GM19238 (cell line): Measurements from ENCODE around the gene KCTD3.

Source experiments
- DNase-seq: peaks from one replicate; pipeline ENCODE4 v3.0.0; 2011; ENCODE audit warnings: low spot score; ENCODE audit not compliant: insufficient read length

KCTD3 gene

DNA sequence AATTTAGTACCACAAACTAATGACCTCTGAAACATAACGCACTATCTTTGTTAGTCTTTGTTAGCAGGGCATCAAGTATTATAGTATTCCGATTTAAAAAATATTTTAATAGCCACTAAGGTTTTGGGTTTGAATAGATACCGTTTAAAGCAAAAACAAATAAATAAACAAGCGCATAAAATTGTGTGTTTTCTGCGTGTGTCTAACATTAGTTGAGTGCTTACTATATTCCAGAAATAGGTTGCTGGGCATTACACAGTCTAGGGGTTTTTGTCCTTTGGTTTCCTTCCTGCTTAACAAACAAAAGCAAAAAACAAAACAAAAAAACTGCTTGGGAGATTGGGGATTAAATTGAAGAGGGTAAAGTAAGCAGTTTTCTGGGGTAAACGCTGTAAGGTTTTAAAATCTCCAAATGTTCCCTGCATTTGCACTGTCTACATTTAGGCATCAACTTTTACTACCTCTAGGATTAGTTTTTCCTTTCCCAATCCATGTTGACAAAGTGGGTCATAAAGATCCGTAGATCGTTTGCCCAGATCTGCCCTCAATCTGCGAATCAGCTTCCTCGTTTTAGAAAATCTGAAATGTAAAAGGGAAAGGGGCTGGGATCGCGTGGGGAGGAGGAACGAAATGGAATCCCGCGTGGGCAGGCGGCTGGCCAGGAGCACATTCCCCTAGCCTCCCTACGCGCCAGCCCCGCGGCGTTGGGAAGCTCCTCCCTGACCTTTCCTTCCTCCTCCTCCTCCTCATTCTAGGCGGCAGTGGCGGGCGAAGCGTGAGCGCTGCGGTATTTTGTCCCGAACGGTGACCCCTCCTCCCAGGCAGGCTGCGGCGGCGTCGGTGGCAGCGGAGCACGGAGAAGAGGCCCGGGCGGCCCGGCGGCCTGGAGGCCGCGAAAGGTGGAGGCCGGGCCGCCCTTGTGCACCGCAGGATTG is at the start of gene KCTD3:
Gene KCTD3 (plus strand): TSS at position 749 of the 935 bp plus-strand sequence. CDS start 382 bp downstream, outside the sequence.
- peak; percentile 8 for DNase-seq

GRCh38 chr1:215517441-215517891 is 49.6 kb upstream of the KCTD3 start:
- DNase-seq = no peak

- no peak for DNase-seq
Measured at GRCh38 chr1:215518594-215518993, 48.5 kb upstream of the KCTD3 start.

DNA sequence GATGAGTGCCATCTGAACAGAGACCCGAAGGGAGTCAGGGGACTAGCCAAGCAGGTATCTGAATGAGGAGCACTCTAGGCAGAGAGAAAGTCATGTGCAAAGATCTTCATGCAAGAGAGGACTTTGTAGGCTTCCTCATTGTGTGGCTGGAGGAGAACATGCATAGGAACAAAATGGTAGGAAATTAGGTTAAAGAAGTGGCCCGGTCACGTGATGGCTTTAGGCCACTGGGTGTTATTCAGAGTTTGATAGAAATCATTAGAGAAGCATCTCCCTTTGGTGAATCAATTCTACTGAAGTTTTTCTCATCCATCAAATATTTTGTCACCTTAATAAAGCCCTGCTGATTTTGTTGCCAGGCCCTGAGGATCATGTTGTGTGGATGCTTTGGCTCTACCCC is 45.8 kb upstream of the KCTD3 start:
- no peak for DNase-seq

- no peak for DNase-seq
Measured at GRCh38 chr1:215523128-215523861, 43.8 kb upstream of the KCTD3 start.

DNA sequence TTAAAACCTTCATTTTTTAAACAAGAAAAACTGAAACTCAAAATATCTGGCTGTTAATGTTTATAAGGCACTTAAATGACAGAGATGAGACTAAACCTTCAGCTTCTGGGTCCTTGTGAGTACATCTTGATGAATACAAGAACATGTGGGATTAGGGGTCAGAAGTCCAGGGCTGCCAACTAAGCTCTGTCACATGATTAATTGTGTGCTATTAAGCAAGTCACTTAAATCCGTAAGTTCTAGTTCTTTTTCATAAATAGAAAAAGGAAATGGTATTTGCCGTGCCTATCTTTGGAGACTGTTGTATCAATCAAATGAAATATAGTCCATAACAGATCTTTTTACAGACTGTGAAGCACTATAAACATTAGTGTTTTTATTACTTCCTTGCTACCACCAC is 43.2 kb upstream of the KCTD3 start:
- no peak for DNase-seq

DNA sequence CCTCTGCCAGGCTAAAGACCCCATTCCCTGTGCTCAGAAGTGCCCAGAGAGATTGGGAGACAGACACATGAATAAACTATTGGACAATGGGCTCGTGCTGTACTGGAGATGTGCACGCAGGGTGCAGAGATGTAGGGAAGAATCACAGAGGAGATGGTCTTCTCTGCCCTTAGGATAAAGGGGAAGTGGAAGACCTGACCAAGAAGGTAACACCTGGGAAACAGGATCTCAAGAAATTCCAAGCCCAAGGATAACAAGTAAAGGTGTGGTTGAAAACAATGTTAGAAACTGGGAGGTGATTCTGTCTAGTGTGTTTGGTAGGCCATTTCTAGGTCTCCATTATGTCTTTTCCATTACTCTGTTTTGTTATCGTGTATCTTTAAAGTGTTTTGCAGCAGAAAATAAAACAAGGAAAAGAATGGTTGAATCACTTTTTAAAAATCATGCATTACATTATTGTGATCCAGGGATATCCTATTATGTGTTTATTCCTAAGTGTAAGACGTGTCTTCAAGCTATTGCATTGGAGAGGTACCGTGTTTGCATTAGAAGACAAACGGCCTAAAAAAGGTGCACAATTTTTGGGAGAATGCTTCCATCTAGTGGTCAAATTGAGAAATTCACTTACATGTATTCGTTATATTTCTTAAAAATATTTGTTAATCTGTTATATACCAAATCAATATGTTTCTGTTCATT is 40.8 kb upstream of the KCTD3 start:
- no peak for DNase-seq

GRCh38 chr1:215526846-215527151 is 40.3 kb upstream of the KCTD3 start:
- DNase-seq = no peak

DNA sequence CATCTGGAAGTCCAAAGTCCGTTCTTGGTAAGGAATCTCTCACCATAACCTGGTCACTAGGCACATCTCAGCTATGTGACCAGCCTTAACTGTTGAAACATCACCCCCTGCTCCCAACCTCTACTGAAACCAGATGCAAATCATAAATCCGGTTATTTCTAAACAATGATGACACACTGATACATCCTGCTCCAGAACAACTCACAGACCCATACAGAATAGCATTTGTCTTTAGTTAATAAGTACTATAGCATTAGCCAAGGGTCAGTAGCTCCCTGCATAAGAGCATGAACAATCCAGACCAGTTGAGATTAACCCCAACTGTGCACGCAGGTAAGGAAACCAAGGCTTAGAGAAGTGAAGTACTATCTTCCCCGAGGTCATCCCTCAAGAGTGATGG is 38.0 kb upstream of the KCTD3 start:
- DNase-seq = no peak

DNA sequence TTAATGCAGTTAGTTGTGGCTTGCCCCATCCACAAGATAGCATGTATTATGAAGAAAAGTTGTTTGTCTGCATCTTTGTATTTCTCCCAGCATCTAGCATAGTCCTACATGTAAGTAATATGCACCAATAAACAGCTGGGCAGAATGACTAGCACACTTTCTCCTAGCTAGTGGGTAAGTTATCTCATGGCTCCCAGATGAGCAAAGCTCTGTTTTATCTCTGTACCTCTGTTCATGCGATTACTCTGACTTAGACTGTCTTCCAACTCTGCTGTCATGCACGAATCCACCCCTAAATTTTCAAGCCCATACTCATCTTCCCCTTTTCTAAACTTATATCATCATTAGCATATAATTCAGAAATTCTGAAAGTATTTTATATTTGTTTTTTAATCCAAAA is 37.5 kb upstream of the KCTD3 start:
- DNase-seq = no peak

DNA sequence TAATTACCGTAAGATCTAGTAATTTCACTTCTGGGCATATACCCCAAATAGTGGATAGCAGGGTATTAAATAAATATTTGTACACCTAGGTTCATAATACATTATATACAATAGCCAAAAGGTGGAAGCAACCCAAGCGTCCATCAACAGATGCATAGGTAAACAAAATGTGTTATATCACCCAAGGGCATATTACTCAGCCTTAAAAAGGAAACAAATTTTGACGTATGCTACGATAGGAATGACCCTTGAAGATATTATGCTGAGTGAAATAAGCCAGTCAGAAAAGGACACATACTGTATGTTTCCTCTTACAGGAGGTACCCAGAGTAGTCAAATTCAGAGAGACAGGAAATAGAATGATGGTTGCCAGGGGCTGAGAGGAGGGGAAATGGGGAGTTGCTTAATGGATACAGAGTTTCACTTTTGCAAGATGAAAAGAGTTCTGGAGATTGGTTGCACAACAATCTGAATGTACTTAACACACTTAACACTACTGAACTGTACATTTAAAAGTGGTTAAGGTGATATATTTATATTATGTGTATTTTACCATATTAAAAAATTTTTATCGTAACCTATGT is 36.6 kb upstream of the KCTD3 start:
- no peak for DNase-seq

DNA sequence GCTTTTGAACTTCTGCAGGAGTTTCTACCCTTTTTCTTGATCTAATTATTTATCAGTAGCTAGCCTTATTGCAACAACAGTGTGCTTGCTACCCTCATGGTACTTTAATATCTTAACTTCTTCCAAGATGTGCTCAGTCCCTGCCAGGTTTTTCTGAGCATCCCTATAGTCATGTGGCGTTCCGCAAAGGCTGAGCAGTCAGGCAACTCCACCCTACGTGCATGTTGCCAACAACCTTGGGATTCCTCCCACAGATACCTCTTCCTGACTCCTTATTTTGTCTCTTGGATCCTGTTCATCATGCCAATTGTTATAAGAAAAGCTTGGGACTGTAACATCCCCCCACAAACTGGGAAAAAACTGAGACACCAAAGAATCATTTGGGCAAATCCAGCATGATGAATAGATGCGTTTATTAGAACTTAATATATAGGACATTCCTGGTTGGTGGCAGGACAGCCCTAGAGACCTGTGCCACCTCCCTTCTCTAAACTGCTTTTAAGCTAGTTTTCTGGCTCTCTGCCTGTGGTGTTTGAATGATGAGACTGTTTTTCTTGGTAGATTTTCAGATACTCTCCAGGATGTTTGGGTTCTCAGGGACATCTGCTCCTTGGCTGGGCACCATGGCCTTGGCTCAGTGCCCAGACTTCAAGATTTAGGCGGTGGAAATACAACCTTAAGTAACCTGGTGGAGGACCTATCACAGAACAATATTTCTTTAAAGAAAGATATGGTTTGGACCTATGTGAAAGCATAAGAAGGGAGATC is 27.1 kb upstream of the KCTD3 start:
- no peak for DNase-seq

- no peak for DNase-seq
Measured at GRCh38 chr1:215542301-215542700, 24.8 kb upstream of the KCTD3 start.

GRCh38 chr1:215543191-215543606 is 23.9 kb upstream of the KCTD3 start:
- no peak for DNase-seq

DNA sequence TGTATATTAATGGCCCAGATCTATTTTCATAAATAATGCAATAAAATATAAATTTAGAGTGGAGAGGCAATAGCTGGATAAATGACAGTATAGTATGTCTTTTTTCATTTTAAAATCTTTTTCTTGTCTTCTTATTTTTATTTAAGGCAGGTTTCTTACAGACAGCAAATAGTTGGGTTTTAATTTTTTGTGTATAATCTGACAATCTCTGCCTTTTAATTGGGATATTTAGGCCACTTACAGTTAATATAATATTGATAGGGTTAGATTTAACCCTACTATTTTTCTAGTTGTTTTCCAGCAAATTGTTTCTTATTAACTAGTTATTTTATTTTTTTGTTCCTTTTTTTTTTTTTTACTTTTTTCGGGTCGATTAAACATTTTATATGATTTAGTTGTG is 23.3 kb upstream of the KCTD3 start:
- no peak for DNase-seq

- no peak for DNase-seq
Measured at GRCh38 chr1:215544566-215544965, 22.5 kb upstream of the KCTD3 start.

DNA sequence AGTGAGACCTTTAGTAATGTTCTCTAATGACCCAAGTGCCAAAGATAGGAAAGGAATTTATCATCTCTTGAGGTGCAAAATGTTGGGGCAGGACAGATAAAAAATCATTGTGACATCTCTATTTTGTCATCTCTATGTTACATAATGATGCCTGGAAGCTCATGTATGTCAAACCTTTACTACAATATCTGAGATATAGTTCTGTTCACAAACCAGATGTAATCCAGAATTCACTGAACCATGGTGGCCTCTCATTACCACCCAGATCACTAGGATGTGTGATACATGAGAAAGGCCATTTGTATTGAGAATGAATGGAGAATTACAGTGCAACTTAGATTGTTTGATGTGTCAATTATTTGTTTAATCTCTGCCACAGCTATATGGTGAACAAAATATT is 22.0 kb upstream of the KCTD3 start:
- DNase-seq = no peak

DNA sequence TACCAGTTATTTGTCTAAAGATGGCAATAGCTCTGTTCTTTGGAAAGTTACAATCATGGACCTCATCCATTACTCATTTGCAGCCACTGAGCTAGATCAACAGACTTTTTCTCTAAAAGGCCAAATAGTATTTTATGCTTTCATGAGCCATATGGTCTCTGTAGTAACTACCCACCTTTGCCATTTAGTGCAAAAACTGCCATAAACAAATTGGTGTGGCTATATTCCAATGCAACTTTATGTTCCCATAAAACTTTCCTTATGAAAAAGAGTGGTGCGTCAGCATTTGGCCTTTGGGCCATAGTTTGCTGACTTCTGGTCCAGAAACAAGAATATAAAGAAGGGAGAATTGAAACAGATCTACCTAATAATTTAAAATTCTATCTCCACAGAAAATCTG is 20.1 kb upstream of the KCTD3 start:
- no peak for DNase-seq

GRCh38 chr1:215551806-215552205 is 15.3 kb upstream of the KCTD3 start:
- no peak for DNase-seq

- no peak for DNase-seq
Measured at GRCh38 chr1:215554865-215555264, 12.2 kb upstream of the KCTD3 start.

DNA sequence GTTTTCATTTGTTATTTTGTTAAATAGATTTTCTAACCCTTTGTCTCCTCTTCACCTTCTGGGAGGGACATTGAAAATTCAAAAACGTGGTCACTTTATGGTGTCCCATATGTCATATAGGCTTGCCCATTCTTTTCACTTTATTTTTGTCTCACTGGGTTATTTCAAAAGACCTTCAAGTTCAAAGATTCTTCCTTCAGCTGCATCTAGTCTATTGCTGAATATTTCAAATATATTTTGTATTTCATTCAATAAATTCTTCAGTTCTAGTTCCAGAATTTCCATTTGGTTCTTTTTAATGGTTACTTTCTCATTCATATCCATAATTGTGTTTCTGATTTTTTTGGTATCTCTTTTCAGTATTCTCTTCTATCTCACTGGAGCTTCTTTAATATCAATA is 11.6 kb upstream of the KCTD3 start:
- DNase-seq = no peak
